Measurements from ENCODE around the gene NACC1.

DNA sequence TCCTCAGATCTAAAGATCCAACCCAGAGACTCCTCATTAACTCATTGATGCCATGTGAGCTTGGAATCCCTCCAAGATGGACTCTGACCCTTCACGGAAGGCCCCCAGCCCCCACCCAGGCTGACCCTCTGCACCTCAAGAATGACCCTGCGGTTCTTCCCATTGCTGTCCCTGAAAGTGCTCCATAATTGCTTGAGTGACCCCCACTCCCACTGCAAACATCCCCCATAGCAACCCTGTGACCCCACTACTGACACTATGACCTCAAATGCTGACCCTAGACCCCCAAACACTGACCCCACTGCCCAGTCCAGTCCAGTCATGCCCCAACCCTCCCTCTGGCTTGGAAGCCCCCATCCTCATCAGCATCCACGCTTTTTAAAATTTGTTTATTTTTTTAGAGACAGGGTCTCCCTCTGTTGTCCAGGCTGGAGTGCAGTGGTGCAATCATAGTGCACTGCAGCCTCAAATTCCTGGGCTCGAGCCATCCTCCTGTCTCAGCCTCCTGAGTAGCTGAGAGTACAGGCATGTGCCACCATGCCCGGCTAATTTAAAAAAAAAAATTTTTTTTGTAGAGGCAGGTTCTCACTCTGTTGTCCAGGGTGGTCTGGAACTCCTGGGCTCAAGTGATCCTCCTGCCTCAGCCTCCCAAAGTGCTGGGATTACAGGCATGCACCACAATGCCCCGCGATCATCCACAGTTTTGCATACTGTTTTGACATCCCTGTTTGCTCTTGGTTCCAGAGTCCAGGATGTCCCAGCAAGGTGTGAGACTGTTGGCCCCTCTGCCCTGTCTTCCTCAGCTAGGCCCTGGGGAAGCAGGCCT lies 16.3 kb upstream of the NACC1 start:
- TF ChIP-seq, protein P1, sequence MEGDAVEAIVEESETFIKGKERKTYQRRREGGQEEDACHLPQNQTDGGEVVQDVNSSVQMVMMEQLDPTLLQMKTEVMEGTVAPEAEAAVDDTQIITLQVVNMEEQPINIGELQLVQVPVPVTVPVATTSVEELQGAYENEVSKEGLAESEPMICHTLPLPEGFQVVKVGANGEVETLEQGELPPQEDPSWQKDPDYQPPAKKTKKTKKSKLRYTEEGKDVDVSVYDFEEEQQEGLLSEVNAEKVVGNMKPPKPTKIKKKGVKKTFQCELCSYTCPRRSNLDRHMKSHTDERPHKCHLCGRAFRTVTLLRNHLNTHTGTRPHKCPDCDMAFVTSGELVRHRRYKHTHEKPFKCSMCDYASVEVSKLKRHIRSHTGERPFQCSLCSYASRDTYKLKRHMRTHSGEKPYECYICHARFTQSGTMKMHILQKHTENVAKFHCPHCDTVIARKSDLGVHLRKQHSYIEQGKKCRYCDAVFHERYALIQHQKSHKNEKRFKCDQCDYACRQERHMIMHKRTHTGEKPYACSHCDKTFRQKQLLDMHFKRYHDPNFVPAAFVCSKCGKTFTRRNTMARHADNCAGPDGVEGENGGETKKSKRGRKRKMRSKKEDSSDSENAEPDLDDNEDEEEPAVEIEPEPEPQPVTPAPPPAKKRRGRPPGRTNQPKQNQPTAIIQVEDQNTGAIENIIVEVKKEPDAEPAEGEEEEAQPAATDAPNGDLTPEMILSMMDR (IDR thresholded peaks at IDR 0.05) = no peak
- no peak for TF ChIP-seq POLR2A (IDR thresholded peaks at IDR 0.05)

All from stomach (tissue), 4 donors.